Prostate gland (tissue), 2 donors: ENCODE measurements around the gene CAPZB. TPM values are rescaled to one million over a fixed set of nuclear protein-coding genes. Genes with fewer than 3 reads are reported as not detected.

Experiments used
- DNase-seq: peaks from one replicate; pipeline ENCODE4 v3.0.0-alpha.2; 2019; ENCODE audit warnings: low spot score
- H3K27ac ChIP-seq, 2 donors: fragments of 200-600 bp; sonication (generic); 2 replicates each; pipeline ENCODE4 v1.5.1; 2017 to 2019
- H3K27me3 ChIP-seq: fragments of 200-600 bp; sonication (generic); replicated peaks from 2 replicates; pipeline ENCODE4 v1.5.1; 2019; ENCODE audit not compliant: insufficient read depth
- H3K36me3 ChIP-seq, 2 donors: fragments of 200-600 bp; sonication (generic); 1 replicate in 1 of 2; 2 replicates in 1 of 2; pipeline versions ENCODE4 v1.5.1 to v1.8.1; 2017 to 2019
- H3K4me1 ChIP-seq: fragments of 200-600 bp; sonication (generic); replicated peaks from 2 replicates; pipeline ENCODE4 v1.5.1; 2019
- H3K4me3 ChIP-seq, 2 donors: fragments of 200-600 bp; sonication (generic); 2 replicates each; pipeline ENCODE4 v1.5.1; 2017 to 2019
- H3K9me3 ChIP-seq: fragments of 200-600 bp; sonication (generic); 2 replicates; pipeline ENCODE4 v1.5.1; 2017
- CTCF ChIP-seq, 4 experiments: fragments of 200-600 bp in 2 of 4; fragments of 450-650 bp in 2 of 4; sonication (generic) in 2 of 4; IDR thresholded peaks; 1 replicate in 3 of 4; 2 replicates in 1 of 4; pipeline ENCODE4 v1.5.1; 2016 to 2019; ENCODE audit warnings: antibody characterized with exemption in 4 of 4, mild to moderate bottlenecking in 2 of 4, moderate library complexity in 2 of 4
- POLR2A ChIP-seq: fragments of 450-650 bp; IDR thresholded peaks from one replicate; pipeline ENCODE4 v1.6.1; 2016; ENCODE audit warnings: antibody characterized with exemption, mild to moderate bottlenecking
- POLR2AphosphoS5 ChIP-seq: sonication (generic); formaldehyde crosslinking; IDR thresholded peaks from one replicate; pipeline ENCODE4 v1.6.1; 2017; ENCODE audit warnings: antibody characterized with exemption
- WGBS: methylation state at CpG from one replicate; pipeline ENCODE4 v1.1.5; 2018; 5-methylcytosine and 5-hydroxymethylcytosine counted together
- intact Hi-C: fragments of 100-400 bp; cut with DNase I; formaldehyde crosslinking; loops from one replicate; pipeline ENCODE4 v1.14.2; 2022
- total RNA-seq, 2 donors: library from RNA; depleted of rRNA; stranded (reverse); fragments of >200 nt; gene quantifications; one replicate each; pipeline ENCODE4 v1.1.0, GENCODE V29; 2016

Gene CAPZB
- total RNA-seq, 2 donors from 2014 or later = 139 to 150 TPM

- TF ChIP-seq POLR2A (no peak), CTCF (IDR thresholded peaks at IDR 0.05) (no peak), POLR2AphosphoS5 (no peak)
- DNase-seq = no peak
- Histone ChIP-seq H3K4me1 (peaks cover 17% of the 10 kb centered on the region), H3K36me3 (no peaks in the 10 kb centered on the region), H3K27ac (peak overlapping the region; percentile 63 to 82), H3K27me3 (no peaks in the 10 kb centered on the region), H3K4me3 (no peak overlapping the region), H3K9me3 (no peaks in the 10 kb centered on the region)
- intact Hi-C loops = loop anchor here (5.0 kb wide), 2 partner anchors 170 to 260 kb away; no protein-coding TSS in a partner anchor
- WGBS = 80% methylated on average over 9 of the region's 9 CpGs
Measured at GRCh38 chr1:19392221-19392620, 93.1 kb downstream of the CAPZB start.

- Histone ChIP-seq H3K9me3 (no peaks in the 10 kb centered on the region), H3K36me3 (no peaks in the 10 kb centered on the region), H3K4me3 (no peak overlapping the region), H3K27ac (peak overlapping the region; percentile 63 to 82), H3K27me3 (no peaks in the 10 kb centered on the region), H3K4me1 (peaks cover 17% of the 10 kb centered on the region)
- TF ChIP-seq CTCF (IDR thresholded peaks at IDR 0.05) (no peak), POLR2A (no peak)
- DNase-seq = no peak
- intact Hi-C loops = loop anchor here (5.0 kb wide), 2 partner anchors 171 to 261 kb away; no protein-coding TSS in a partner anchor
- WGBS = 15% methylated on average over 10 of the region's 10 CpGs
Measured at GRCh38 chr1:19391596-19391981, 93.8 kb downstream of the CAPZB start.

- H3K4me1 ChIP-seq = peaks cover 23% of the 10 kb centered on the region
- H3K27me3 ChIP-seq = no peaks in the 10 kb centered on the region
- H3K9me3 ChIP-seq = no peaks in the 10 kb centered on the region
- TF ChIP-seq CTCF (IDR thresholded peaks at IDR 0.05) (peak; percentile 58 to 91 (median 83)), POLR2AphosphoS5 (peak; percentile 27), POLR2A (no peak)
- intact Hi-C loops = loop anchor here (5.0 kb wide), 2 partner anchors 171 to 261 kb away; no protein-coding TSS in a partner anchor
- peak; percentile 63 for DNase-seq
- H3K36me3 ChIP-seq = no peaks in the 10 kb centered on the region
- H3K4me3 ChIP-seq = no peak overlapping the region
- peak overlapping the region; percentile 63 to 82 for H3K27ac ChIP-seq
- WGBS = 5% methylated on average over 17 of the region's 17 CpGs
Measured at GRCh38 chr1:19390901-19391595, 94.3 kb downstream of the CAPZB start.

GRCh38 chr1:19390166-19390850, 95.0 kb downstream of the CAPZB start:
- peaks cover 27% of the 10 kb centered on the region for H3K4me1 ChIP-seq
- no peaks in the 10 kb centered on the region for H3K9me3 ChIP-seq
- no peaks in the 10 kb centered on the region for H3K27me3 ChIP-seq
- DNase-seq = no peak
- intact Hi-C loops = loop anchor here (5.0 kb wide), 2 partner anchors 172 to 262 kb away; no protein-coding TSS in a partner anchor
- peak overlapping the region; percentile 63 to 82 for H3K27ac ChIP-seq
- 38% methylated on average over 19 of the region's 19 CpGs for WGBS
- TF ChIP-seq CTCF (IDR thresholded peaks at IDR 0.05) (no peak), POLR2A (no peak), POLR2AphosphoS5 (no peak)
- H3K4me3 ChIP-seq = no peak overlapping the region
- no peaks in the 10 kb centered on the region for H3K36me3 ChIP-seq
